ENCODE data around the gene GFRA4.
A peak's percentile ranks its signal among the peaks of the same experiment; 100 is the strongest.

The GFRA4 gene

GRCh38 chr20:3663031-3663701 lies at the start of gene GFRA4:
Gene GFRA4 (minus strand): TSS chr20:3663399. CDS start chr20:3663399, 0 bp downstream.
- DNase-seq, result no peak

DNA sequence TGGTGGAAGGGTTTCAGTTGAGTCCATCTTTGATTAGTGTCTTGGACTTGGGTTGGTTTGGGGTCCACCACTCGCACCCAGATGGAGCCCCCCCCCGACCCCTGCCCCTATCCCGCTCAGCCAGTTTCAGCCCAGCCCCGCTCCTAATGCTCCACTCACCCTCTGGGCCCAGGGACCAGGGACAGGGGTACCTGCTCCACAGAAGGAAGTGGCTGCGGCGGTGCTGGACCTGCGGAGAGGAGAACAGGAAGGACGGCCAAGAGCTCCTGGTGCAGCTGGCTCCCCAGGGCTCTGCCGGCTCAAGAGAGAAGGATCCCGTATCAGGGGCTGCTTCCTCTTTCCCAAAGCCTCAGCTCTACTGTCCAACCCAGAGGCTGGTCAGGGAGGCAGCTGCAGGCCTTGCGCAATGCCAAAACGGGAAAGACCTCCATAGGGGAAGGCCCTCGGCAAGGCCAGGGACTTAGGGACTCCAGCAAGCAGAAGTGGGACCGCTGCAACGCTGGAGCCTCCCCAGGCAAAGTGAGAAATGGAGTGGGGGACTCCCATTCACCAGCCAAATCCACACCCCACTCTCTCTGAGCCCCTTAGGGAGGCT lies 49.2 kb upstream of the GFRA4 start, which contains the start of gene SIGLEC1:
Gene SIGLEC1, minus strand, starts transcription at position 322 of the 595 bp plus-strand sequence. CDS start 5,472 bp downstream, outside the sequence.
- DNase-seq, result no peak

GRCh38 chr20:3711484-3711941 lies 48.3 kb upstream of the GFRA4 start:
- DNase-seq, result no peak

GRCh38 chr20:3710703-3711483 lies 47.7 kb upstream of the GFRA4 start:
- peak; percentile 76 for DNase-seq

GRCh38 chr20:3710011-3710466 lies 46.8 kb upstream of the GFRA4 start:
- DNase-seq, result peak; percentile 44

GRCh38 chr20:3707508-3707899 lies 44.3 kb upstream of the GFRA4 start:
- no peak for DNase-seq

DNA sequence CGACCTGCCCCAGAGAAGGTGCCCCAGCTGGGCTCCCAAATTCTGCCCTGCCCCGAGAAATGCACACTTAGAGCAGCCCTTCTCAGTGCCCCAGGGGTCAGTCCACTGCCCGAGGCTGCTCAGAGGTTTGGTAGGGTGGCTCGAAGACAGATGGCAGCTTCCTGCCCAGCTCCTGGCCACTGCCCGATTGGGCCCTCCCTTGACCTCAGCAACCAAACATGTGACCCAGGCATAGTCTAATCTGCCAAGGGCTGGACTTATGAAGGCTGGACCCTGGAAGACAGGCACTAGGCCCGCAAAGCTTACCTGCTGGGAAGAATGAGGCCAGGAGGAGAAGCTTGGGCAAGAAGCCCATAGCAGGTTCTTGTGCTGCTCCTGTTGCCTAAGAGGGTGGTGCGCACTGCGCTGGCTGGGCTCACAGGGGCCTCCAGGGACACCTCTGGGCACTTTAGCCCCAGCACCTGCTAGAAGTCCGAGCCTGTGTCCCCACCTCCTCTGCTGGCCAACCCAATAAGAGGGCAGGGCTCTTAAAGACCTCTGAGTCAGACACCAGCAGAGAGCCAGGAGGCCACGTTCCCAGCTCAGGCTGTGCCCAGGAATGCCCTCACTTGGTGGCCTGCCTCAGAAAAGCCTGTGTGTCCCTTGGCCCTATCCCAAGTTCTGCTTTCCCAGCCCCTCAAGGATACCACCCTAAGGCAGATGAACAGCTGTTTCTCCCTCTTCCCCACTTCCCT lies 43.7 kb upstream of the GFRA4 start:
- DNase-seq, result no peak

DNA sequence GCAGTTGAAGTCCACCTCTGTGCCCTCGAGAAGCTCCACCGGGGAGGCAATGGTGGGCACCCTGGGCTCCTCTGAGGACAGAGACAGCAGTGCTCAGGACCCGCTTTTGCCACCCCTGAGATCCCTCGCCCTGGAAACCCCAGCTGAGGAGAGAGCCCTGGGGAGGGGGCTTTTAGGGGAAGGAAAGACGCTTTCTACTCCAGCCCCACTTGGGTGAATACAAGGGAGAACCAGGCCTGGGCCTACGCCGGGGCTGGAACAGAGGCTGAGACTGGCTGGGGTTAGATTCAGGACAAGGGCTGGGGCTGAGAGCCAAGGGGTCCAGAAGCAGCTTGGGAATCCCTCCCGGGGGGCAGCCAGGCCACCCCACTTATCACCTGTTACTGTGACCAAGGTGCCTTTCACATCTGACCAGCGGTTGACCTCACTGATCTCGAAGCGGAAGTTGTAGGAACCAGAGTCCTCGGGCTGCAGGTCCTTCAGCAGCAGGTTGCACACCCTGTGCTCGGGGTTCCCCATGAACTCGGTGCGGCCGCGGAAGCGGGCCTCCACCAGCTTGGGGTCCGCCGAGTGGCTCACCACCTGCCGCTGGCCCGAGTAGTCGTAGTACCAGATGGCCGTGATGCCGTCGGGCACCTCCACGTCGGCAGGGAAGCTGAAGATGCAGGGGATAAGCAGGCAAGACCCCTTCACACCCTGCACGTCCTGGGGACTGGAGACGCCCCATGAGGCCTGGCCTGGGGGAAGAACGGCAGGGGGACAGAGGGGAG lies 43.0 kb upstream of the GFRA4 start:
- DNase-seq, result no peak

DNA sequence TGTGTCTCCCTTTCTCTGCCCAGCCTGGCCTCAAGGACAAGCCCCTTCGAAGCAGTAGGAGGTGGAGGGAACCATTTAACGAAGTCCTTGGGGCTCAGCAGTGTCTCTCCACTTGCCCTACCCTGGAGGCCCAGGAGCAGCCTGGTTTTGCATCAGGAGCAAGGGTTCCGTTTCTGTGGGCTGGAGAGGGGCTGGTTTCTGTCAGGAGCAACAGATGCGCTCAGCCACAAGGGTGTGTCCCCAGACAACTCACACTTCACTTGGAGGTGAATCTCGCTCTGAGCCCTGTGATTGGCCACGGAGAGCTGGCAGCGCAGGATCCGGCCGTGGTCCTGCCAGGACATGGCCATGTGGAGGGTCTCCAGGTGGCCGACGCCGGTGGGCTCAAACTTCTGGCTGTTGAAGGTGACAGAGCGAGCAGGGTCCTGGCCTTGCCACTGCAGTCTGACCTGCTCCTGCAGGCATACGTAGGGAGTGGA lies 42.3 kb upstream of the GFRA4 start:
- no peak for DNase-seq

DNA sequence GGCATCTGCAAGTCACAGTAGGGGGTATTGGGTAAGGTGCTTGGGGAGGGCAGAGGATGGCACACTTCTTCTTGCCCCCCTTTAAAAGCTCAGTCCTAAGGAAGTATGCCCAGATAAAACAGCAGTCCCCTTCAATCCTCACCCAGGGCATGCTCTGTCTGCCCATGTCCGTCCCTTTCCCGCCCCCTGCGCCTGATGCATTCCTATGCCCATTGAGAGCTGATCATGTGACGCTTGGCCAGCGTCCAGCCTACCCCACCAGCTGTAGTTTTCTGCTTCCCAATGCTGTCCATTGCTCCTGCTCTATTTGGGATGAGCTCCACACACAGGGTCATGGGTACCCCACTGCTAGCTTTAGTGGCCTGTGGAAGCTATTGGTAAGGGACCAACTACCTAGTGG lies 40.9 kb upstream of the GFRA4 start:
- DNase-seq, result no peak

DNA sequence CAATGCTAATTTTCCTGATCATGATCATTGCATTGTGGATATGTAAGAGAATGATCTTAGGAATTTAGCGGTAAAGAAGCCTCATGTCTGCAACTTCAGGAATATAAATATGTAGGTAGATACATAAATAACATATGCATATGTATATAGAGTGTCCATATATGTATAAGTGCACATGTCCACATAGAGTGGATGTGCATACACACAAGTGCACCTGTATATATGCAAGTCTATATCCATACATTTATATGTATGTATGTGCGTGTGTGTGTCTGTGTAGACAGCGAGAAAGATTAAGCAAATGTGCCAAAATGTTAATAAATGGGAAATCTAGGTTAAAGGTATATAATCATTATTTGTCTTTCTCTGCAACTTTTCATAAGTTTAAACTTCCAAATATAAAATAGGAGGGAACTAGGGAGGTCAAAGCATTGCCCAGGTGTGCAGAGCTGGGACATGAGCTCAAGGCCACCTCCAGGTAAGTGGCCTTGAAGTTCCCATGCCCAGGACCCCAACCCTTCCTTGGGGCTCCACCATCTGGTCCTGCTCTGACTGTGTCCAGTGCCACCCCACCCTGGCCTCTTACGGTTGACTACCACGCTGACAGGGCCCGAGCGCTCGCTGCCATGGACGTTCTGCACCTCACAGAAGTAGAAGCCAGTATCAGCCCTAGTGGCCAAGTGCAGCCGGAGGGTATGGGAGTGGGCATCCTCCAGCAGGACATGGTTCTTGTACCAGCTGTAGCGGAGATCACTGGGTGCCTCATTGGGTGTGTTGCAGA lies 39.6 kb upstream of the GFRA4 start:
- no peak for DNase-seq

GRCh38 chr20:3701061-3701998 lies 38.1 kb upstream of the GFRA4 start:
- DNase-seq, result no peak

DNA sequence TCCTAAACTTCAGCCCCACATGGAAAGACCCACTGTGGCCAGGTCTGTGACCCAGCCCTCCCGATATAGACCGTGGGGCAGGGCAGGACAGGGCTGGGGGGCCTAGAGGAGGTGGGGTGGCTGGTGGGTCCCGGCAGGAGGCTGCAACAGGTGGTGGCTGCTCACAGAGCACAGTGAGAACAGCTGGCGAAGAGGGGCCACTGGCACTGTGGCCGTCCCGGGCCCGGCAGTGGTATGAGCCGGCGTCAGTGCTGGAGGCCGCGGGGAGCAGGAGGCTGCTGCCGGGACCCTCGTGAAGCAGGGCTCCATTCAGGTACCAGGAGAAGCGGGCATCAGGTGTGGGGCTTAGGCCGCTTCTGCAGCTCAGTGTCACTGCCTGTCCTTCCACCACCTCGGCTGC lies 35.8 kb upstream of the GFRA4 start:
- no peak for DNase-seq

- no peak for DNase-seq
These were observed 35.4 kb upstream of the GFRA4 start for GRCh38 chr20:3698591-3699001.

DNA sequence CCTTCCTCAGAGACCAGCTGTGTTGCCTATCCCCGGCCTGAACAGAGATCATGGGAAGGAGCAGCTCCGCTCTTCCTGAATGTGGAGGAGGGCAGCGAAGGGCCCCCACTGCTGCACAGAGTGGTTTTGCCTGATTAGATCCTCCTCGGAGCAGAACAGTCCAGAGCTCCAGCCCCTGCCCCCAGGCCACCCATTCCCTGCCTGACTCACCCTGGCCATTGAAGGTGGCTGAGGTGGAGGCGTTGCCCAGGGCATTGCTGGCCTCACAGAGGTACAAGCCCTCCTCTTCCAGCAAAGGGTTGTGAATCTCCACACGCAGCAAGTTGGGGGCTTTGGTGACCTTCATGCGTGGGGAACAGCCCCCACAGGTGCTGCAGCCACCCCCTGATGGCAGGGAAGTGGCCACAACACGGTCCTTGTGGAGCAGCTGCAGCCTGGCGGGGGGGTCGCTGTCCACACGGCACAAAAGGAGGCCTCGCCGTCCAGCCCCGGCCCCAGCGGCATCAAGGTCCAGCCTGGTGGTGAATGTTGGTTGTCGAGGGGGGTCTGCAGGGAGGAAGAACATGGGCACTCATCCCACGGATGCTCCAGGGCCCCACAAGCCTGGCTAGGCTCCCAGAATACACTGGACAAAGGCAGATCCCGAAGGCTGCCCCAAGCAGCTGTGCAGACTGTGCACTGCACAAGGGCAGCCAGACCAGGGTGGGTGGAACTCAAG lies 34.5 kb upstream of the GFRA4 start:
- no peak for DNase-seq

DNA sequence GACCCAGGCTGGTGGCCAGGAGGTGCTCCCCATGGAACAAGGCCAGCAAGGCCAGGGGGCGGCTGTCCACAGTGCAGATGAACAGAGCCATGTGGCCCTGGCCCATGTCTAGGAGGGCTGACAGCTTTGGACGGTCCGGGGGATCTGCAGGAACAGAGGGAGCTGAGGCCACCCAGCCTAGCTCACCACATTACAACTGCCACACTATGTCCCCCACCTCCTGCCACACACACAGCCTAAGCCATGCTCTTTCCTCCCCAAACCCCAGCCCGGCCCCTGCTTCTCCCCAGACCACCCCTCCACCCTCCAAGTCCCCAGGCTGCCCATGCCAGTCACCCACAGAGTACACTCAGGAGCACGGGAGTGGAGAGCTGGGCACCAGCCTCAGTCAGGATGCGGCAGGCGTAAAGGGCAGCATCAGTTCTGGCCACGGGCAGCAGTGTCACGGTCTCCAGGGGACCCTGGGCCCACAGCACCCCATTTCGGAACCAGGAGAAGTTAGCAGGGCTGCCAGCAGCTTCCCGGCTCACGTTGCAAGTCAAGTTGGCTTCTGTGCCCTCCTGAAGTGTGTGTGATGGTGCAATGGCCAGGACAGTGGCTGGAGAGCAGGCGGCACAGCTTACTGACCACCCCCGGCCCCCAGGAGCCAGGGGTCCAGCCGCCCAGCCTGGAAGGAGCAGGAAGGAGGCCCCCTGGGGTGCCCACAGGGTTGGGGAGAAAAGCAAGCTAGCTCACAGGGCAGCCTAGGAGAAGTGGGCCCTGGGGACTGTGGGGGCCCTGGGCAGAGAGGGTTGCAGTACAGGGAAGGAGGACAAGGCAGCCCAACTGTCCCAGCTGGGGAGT lies 33.8 kb upstream of the GFRA4 start:
- DNase-seq, result no peak

GRCh38 chr20:3696200-3696599 lies 33.0 kb upstream of the GFRA4 start:
- DNase-seq, result no peak

GRCh38 chr20:3694864-3695263 lies 31.7 kb upstream of the GFRA4 start:
- no peak for DNase-seq
